ENCODE results near the gene SIRT7.

Gene SIRT7

DNA sequence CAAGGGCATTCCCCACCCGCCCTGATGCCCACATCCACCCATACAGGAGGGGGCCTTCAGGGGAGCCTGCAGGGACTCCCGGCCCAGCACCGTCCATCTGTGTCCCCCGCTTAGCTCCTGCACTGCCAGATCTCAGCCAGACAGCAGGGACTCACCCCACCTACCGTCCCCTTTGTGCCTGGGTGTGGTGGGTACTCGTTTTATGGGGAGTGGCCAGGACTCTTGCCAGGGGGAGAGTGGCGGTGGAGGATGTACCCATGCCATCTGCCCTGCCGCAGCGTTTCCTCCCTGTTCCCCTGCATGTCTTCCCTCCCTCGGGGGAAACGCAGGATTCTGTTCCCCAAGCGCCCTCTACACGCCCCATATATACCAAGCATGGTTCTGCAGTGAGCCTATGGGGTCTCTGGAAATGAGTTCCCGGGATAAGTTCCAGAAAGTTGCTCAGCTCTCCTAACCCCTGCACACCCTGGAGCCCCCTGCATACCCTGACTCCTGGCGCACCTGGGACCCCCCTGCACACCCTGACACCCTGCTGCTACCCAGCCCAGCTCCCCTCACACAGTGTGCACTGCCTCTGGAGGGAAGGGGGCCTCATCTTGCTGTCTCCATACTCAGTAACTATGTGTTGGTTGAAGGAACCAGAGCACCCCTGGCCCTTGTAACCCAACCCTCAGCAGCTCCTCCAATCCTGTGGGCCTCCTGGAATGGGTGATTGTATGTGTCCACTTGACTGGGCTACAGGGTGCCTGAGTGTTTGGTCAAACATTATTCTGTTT lies 13.8 kb upstream of the SIRT7 start:
- DNase-seq = no peak

DNA sequence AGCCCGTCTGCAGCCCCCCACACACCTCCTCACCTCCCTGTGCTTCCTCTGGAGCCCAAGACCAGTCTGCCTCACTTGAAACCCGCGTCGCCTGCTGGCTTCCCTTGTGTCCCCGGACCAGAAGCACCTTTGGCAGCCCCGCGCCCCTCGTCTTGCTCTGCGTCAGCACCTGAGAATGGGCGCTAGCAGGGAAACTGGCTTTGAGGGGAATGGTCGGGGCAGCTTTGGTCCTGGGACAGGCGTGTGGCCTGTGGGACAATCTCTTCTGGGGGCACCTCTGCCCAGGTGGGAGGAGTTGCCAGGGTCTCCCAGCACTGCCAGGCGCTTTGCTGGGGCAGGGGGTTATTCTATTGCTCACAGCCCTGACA lies 13.2 kb upstream of the SIRT7 start:
- DNase-seq = no peak

GRCh38 chr17:81930142-81931125 lies 12.5 kb upstream of the SIRT7 start:
- DNase-seq = no peak

- DNase-seq = no peak
These were observed 11.5 kb upstream of the SIRT7 start for GRCh38 chr17:81929253-81930141.

GRCh38 chr17:81928544-81929252 lies 10.7 kb upstream of the SIRT7 start:
- DNase-seq = no peak

DNA sequence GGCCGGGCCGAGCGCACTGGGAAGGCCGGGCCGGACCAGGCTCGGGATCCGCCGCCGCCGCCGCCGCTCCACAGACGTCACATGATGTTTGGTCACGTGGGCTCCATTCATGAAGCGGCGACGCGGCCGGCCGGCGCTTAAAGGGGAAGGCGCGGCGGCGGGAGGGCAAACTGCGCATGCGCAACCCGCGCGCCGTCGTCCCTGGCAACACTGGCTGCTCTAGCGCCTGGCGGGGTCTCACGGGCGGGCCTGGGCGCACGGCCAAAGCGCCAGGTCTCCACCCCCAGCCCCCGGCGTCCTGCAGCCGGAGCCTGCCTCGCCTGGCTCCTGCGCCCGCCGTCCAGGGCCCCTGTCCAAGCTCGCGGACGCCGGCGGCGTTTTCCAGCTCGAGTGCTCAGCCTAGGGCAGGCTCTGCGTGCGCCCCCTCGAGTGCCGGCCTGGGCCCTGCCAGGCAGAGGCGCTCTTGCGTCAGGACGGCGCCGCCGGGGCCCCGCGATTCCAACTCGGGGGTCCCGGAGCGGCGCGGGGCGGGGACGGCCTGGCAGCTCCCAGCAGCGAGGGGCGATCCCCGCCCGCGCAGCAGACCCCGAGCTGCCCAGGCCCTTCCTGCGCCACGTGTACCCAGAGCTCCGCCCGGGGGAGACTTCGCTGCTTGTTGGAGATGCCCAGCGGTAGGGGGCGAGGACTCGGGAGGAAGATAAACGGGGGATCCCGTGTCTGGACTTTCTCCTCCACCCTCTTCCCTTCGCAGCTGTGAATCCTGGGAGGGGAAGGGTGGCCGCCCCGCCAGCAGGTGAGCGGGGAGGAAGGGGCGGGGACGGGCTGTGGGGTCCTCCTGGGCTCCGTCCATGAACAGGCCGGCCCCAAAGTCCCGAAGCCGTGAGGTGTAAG lies 9.9 kb upstream of the SIRT7 start, which contains the start of gene MAFG:
TSS of gene MAFG (minus strand) at position 83 of the 891 bp plus-strand sequence. CDS start 4,550 bp downstream, outside the sequence.
- DNase-seq = peak; percentile 97 to 98 (median 98)

DNA sequence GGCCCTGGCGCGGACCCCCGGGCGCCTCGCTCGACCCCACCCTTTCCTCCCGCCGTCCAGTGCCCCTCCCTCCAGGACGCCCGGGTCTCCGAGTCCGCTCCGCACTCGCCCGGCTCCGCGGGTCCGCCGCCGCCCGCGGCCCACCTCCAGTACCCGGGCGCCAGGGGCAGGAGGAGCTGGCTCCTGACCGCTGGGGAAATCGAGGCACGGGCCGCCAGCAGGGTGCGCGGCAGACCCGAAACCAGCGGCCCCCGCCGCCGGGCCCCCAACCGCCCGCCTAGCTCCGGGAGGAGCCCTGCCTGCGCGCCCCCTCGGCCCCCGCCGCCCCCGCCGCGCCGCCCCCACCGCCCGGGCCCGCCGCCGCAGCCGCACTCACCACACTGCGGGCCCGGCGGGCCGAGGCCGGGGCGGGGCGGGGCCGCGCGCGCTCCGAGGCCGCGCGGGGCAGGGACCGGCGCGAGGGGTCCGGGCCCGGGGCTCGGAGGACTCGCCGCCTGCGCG lies 9.2 kb upstream of the SIRT7 start:
- DNase-seq = no peak

- peak; percentile 87 to 93 (median 92) for DNase-seq
These were observed 8.6 kb upstream of the SIRT7 start for GRCh38 chr17:81926451-81927151.

DNA sequence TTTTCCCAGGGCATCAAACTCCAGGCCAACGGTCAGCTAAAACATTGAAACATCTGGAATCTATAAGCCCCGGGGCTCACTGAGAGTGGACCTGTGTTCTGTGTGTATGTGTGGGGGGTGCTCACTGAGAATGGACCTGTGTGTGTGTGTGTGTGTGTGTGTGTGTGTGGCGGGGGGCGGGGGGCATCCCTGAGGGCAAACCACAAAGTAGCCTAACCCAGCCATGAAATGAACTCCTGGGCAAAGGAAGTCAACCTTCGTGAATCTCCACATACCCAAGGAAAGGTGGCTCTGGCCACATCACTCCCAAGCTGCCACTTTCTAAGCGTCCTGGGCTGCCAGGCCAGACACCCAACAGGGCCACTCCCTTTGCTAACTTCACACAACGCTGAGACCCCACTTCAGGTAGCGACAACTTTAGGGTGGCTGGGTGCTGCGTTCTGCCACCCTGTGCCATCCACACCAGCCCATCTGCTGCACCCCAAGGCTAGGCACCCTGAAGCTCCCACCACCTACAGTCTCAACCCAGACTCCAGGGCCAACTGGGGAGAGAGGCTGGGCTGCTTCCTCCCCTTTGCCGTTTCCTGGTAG lies 8.0 kb upstream of the SIRT7 start:
- DNase-seq = no peak

DNA sequence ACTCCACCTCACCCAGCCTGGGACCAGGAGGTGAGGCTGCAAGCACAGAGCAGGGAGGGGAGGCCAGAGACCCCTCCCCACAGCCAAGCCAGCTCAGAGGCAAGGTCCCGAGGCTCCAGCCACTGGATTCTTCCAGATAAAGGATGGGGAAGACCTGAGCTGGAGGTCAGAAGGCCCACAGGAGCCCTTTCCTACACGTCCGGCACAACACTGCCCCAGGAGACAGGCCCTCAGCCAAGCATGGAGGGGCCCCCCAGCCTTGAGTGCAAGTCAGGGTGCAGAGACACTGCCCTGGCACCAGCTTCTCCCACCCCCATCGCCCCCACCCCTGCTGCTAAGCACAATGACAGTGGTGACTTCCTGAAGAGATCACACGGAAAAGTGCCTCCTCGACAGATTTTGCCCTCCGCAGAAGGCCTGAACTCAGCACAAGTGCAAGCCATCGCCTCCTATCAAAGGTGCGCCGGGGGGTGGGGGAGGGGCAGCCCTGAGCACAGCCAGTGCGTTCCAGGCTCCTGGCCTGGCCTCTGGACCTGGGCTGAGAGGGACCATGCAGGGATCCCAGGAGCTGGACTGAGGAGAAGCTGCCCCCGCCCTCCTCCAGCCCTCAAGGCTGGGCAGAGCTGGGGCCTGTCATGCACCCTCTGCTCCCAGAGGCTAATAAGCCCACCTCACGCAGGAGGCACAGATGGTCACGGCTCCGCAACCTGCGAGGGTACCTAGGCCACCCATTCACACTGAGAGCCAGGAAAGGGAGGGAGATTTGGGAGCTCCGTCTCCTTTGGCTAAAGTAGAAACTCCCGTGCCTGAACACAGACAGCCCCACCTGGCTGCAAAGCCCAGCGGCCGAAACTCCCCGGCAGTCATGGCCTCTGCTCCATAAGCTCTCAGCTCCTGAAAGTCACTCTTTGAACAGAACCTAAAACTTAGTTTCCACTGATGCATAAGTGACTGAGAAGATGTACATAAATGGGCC lies 6.9 kb upstream of the SIRT7 start:
- no peak for DNase-seq

GRCh38 chr17:81923302-81924260 lies 5.6 kb upstream of the SIRT7 start:
- peak; percentile 87 to 92 (median 89) for DNase-seq

GRCh38 chr17:81922566-81923301 lies 4.8 kb upstream of the SIRT7 start:
- peak in 1 of 3 donors; percentile 42 for DNase-seq

- no peak for DNase-seq
These were observed 4.1 kb upstream of the SIRT7 start for GRCh38 chr17:81921996-81922565.

- no peak for DNase-seq
These were observed 3.5 kb upstream of the SIRT7 start for GRCh38 chr17:81921537-81921862.

DNA sequence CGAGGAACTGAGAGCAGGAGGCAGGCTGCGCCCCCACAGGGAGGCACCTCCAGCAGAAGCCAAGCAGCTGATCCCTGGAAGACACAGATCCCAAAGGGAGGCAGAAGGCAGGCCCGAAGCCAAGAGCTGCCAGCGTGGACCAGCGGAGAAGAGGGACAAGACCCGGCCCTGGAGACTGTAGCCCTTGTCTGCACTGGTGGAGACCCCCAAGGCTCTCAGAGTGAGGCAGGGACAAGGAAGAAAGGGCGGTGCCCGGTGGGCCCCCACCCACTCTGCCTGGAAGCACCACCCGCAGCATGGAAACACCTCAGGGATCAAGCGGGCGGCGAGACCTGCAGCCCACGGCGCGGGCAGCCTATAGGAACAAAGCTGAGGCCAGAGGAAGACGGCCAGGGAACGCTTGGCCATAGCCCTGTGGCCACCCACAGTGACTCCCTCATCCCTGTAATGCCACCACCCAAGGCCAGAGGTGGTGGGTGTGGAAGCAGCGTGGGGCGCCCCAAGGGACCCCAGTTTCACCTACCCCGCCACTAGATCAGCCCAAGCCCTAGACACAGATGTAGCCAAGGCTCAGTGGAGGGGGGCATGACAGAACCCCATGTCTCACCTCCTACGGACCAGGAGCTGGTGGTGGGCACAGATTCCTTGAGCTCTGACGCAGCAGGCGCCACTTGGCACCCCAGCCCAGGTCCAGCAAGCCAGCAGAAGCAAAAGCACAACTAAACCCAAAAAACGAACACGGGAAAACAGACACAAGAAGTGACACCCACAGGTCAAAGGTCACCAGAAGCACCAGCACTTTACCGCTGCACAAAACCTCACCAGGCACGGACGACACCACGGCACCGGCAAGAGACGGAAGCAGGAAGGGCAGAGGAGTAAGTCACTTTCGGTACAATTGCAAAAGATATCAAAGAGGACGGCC lies 2.9 kb upstream of the SIRT7 start:
- peak; percentile 62 to 68 (median 64) for DNase-seq
